HG03045 (cell line): ENCODE data around the gene NAA15.
"Not testable (repeated sequence)": the region's sequence is repeated elsewhere in the genome, so short reads cannot be mapped to it uniquely, and the experiment has no call there.

Source experiments
- ATAC-seq: cut with Tn5 transposase; IDR thresholded peaks from one replicate; pipeline ENCODE4 v1.9.1; 2021; ENCODE audit warnings: mild to moderate bottlenecking, moderate library complexity; ENCODE audit not compliant: unreplicated experiment

NAA15 gene

DNA sequence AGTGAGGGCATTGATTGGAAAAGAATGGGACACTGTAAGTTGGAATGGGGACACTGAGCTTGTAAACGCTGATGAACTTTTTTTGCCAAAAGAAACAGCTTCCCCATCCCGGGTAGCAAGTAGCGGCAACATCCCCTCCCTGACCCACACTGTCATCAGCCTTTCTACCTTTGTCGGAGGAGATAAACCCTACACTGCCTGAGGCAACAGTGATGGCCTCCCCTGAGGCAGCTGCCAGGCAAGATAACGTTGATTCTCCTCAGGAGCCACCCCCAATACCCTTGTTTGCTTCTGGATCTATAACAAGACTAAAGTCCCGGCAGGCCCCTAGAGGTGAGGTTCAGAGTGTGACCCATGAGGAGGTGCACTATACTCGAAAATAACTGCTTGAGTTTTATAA is 142.4 kb downstream of the NAA15 start:
- ATAC-seq: no peak

DNA sequence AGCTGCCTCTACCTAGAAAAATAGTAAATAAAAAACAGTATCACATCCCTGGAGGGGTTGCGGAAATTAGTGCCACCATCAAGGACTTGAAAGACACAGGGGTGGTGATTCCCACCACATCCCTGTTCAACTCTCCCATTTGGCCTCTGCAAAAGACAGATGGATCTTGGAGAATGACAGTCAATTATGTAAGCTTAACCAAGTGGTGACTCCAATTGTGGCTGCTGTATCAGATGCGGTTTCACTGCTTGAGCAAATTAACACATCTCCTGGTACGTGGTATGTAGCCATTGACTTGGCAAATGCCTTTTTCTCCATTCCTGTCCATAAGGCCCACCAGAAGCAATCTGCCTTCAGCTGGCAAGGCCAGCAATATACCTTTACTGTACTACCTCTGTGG is 143.6 kb downstream of the NAA15 start:
- ATAC-seq: not testable (repeated sequence)

DNA sequence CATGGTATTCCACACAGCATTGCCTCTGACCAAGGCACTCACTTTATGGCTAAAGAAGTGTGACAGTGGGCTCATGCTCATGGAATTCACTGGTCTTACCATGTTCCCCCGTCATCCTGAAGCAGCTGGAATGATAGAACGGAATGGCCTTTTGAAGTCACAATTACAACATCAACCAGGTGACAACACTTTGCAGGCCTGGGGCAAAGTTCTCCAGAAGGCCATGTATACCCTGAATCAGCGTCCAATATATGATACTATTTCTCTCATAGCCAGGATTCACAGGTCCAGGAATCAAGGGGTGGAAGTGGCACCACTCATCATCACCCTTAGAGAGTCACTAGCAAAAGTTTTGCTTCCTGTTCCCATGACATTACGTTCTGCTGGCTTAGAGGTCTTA is 145.8 kb downstream of the NAA15 start:
- ATAC-seq: not testable (repeated sequence)

DNA sequence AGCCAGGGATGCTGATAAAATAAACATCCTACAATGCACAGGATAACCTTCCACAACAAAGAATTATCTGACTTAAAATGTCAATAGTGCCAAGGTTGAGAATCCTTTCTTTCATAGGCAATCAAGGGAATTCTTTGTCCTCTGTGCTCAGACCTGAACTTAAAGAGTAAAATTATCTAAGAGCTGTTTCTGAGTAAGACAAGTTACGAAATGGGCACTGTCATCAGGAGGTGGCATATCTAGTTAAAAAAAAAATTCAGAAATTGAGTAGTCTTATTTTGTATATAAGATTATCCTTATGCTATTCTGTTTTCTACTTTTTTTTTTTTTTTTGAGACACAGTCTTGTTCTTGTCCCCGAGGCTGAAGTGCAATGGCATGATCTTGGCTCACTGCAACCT is 149.3 kb downstream of the NAA15 start:
- no peak for ATAC-seq

DNA sequence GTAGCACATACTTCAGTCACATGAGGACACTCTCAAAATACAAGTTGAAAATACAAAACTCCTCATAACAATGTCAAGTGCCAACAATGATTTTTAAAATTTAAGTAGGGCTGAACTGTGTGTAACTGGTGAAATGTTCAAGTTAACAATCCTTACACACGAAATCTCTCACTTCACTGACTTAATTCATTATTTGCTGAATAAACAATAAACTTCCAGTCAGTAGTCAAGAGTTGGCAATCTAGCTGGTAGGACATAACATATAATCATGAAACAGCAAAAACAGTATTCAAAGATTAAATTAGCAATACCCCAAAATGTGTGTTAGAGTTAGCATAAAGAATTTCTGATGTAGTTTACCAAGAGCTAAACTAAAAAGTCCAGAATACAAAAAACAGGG is 150.7 kb downstream of the NAA15 start:
- no peak for ATAC-seq

DNA sequence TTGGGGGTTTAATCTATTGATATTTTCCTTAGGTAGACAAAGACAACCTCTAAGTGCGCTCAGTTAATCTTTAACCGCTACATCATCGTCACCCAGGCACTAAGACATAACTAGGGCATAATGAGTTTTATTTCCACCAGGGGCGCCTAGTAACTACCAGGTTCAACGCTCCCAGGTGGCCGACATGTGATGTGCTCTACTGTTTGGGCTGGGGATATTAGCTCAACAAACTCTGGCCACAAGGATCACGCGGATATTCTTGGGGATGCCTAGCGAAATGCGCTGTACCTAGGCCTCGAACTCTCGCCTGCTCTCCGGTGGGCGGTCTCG is 151.7 kb downstream of the NAA15 start:
- ATAC-seq: peak; percentile 37

DNA sequence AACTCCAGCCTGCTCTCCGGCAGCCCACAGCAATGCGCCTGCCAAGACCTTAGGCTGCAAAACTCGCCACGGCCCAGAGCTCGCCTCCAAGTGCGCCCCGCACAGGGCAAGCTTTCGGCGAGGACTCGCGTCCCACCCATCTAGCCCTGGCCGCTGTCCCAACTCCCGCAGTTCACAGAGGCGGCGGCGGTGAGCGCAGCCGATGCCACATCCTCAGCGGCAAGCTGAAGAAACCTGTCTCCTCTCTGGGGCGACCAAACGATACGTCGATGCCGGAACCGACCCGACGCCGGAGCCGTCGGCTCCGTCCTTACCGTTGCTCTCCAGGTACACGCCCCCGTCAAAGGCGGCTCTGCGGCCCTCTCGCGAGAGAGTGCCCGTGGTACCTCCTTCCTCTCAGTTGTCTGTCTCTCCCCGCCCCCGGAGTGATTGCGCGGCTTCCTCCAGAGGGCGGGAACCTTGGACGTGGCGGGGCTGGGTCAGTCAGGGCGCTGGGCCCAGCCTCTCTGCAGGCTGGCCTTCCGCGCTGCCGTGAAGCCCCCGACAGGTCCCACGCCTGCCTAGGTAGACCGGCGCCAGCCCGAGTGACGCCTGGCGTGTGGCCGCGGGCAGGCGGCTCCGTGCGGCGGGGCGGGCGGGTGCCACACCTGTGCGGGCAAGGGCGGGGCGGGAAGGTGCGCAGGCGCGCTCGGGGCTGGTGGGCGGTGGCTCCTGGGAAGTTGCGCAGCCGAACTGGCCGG is 152.2 kb downstream of the NAA15 start:
- peak; percentile 91 for ATAC-seq

DNA sequence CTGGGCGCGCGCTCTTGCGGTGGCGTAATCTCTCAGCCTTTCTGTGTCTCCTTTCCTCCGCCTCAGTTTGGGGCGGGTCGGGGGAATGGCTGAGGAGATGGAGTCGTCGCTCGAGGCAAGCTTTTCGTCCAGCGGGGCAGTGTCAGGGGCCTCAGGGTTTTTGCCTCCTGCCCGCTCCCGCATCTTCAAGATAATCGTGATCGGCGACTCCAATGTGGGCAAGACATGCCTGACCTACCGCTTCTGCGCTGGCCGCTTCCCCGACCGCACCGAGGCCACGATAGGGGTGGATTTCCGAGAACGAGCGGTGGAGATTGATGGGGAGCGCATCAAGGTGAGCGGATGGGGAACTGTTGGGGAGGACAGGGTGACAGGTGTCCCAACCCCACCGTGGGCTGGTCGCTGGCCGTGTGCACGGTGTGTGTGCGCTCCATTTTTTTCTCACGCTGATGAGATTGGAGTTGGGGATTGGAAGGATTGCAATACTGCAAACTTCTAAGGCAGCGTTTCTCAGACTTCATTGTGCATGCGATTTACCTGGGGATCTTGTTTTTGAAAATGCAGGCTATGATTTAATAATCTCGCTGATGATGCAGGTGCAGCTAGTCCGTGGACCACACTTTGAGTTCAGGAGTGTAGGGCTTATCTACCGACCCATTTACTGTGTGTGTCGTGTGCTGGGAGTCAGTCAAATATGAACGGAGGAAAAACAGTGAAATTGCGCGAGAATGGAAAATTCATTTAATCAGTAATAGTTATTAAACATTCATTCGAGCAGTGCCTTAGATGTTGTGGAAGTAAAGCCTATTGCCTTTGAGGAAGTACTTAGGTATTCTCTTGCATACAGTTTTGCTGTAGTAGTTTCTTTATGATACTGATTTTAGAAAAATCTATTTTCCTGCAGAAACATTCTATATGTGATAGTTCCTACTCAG is 153.1 kb downstream of the NAA15 start, which contains the start of gene RAB33B:
Gene RAB33B (plus strand): TSS at position 11 of the 935 bp plus-strand sequence. CDS start 75 bp downstream, at position 86.
- peak; percentile 5 for ATAC-seq

DNA sequence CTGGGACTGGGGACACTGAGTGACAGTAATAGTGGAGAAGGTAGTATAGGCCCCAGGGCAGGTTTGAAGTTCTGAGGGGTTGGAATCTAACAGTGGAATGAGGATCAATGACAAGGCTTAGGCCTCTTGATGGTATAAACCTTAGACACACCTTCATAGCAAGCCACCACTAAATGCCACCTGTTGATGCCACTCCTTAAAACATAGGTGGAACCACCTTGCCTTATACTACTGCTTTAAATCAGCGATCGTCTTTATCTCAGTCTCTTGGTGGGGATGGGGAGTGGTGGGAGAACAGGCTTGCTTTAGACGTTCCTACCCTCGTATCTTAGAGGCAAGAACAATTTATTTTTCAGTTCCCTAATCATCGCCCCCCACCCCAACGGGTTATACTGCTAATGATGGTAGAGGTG is 153.8 kb downstream of the NAA15 start:
- no peak for ATAC-seq

DNA sequence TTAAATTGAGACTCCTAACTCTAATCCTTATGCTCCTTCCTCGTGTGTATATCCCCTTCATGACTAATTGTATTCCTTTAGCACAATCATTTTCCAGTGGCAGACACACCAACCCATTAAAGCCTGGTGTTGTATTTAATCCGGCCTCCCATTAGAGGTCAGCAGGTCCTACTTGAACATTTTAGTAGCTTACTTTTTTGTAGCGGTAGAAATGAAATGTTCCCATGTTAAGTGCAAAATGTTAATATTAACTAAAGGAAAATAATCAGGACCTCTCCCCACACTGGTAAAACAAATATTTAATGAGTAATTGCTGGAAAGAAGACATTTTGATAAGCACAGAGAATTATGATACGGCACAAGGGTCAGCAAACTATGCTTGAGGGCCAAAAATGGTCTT is 156.0 kb downstream of the NAA15 start:
- ATAC-seq: no peak

DNA sequence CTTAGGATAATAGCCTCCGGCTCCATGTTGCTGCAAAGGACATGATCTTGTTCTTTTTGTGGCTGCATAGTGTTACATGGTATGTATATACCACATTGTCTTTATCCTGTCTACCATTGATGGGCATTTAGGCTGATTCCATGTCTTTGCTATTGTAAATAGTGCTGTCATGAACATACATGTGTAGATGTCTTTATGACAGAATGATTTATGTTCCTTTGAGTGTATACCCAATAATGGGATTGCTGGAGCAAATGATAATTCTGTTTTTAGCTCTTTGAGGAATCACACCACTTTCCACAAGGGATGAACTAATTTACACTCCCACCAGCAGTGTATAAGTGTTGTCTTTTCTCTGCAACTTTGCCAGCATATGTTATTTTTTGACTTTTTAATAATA is 157.2 kb downstream of the NAA15 start:
- ATAC-seq: no peak

DNA sequence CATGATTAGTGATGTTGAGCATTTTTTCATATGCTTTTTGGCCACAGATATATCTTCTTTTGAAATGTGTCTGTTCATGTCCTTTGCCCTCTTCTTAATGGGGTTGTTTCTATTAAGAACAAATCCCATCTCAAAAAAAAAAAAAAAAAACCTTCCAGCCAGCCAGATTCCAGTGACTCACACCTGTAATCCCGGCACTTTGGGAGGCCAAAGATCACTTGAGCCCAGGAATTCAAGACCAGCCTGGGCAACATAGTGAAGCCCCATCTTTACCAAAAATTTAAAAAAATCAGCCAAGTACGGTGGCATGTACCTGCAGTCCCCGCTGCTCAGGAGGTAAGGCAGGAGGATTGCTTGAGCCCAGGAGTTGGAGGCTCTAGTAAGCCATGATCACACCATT is 157.7 kb downstream of the NAA15 start:
- ATAC-seq: no peak

DNA sequence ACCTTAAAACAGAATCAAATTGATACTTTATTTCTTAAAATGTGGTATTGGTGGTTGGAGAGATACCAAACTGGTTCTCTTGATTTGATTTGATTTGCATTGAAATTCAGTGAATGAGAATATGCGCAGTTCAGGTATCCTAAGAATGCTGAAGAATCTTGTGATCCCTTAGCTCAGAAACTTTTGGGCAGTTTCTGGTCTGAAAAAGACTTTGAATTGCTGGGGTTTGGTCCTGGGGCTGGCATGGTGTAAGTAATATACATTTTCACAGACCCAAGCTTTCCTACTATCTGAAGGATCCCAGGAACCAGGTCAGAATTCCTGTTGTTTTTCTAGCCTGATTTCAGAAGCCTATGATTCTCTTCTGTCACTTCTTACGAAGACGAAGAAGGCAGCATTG is 159.3 kb downstream of the NAA15 start:
- no peak for ATAC-seq

DNA sequence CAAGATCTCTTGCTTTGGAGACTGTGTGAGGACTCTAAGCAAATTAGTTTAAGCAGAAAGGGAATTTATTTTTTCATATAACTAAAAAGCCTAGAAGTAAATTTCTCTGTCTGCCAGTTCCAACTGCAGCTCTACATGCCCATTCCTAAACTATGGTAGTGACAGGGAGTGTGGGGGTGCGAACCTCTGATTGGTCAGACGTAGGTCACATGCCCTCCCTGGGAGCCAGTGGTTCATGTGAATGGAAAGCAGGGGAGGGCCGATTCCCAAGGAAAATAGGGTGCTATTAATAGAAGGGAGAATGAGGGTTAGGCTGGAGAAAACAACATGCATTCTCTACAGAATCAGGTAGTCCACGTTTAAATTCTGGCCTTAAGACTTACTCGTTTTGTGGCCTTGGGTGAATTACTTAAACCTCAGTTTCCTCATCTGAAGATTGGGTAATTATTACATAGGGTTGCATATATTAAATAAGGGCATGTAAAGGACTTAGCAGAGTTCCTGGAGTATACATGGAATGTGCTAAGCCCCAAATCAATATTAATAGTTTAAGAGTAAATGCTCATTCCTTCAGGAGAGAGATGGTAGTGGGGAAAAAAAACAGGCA is 159.8 kb downstream of the NAA15 start:
- no peak for ATAC-seq

DNA sequence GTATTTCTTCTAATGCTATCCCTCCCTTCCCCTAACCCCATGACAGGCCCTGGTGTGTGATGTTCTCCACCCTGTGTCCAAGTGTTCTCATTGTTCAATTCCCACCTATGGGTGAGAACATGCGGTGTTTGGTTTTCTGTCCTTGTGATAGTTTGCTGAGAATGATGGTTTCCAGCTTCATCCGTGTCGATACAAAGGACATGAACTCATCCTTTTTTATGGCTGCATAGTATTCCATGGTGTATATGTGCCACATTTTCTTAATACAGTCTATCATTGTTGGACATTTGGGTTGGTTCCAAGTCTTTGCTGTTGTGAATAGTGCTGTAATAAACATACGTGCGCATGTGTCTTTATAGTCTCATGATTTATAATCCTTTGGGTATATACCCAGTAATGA is 163.2 kb downstream of the NAA15 start:
- not testable (repeated sequence) for ATAC-seq

DNA sequence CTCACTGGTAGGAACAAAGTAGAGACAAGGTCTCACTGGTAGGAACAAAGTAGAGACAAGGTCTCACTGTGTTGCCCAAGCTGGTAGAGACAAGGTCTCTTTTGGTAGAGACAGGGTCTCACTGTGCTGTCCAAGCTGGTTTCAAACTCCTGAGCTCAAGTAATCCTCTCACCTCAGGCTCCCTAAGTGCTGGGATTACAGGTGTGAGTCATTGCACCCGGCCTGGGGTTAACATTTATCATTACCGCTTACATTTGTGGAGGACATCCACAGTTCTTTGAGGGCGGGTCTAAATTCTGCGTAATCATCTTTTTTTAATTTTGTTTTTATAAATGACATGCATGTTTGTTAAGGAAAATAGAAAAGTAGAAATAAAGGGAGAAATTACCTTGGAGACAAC is 164.6 kb downstream of the NAA15 start:
- ATAC-seq: no peak

DNA sequence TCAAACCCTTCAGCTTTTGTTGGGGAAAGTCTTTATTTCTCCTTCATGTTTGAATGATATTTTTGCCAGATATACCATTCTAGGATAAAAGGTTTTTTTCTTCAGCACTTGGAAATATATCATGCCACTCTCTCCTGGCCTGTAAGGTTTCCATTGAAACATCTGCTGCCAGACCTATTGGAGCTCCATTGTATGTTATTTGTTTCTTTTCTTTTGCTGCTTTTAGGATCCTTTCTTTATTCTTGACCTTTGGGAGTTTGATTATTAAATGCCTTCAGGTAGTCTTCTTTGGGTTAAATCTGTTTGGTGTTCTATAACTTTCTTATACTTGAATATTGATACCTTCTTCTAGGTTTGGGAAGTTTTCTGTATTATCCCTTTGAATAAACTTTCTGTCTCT is 167.5 kb downstream of the NAA15 start:
- ATAC-seq: not testable (repeated sequence)

DNA sequence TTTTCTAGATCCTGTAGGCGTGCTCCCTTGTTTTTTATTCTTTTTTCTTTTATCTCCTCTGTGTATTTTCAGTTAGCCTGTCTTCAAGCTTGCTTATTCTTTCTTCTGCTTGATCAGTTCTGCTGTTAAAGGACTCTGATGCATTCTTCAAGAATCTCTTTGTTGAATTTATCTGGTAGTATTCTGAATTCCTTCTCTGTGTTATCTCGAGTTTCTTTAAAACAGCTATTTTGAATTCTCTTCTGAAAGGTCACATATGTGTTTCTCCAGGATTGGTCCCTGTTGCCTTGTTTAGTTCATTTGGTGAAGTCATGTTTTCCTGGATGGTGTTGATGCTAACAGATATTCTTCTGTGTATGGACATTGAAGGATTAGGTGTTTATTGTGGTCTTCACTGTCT is 167.9 kb downstream of the NAA15 start:
- ATAC-seq: no peak
